Esophagus squamous epithelium (tissue), 4 donors: Measurements from ENCODE around the gene NSUN3.

Experiments
- CTCF ChIP-seq, 6 experiments: fragments of 450-650 bp in 4 of 6; fragments of 200-600 bp in 2 of 6; sonication (generic) in 2 of 6; IDR thresholded peaks; one replicate each; pipeline ENCODE4 v1.5.1; 2016 to 2019; ENCODE audit warnings: antibody characterized with exemption in 6 of 6, mild to moderate bottlenecking in 4 of 6, moderate library complexity in 4 of 6
- POLR2A ChIP-seq, 4 donors: fragments of 450-650 bp; IDR thresholded peaks; one replicate each; pipeline ENCODE4 v1.6.1; 2017; ENCODE audit warnings: antibody characterized with exemption in 4 of 4, mild to moderate bottlenecking in 4 of 4, moderate library complexity in 3 of 4

GRCh38 chr3:94150113-94150512 is 87.3 kb downstream of the NSUN3 start:
- TF ChIP-seq CTCF (IDR thresholded peaks at IDR 0.05) (no peak), POLR2A (IDR thresholded peaks at IDR 0.05) (no peak)
